SK-N-SH treated with all-trans-retinoic acid at 6 μM for 48 hours (cell line): ENCODE results near the gene BTBD17.

ENCODE experiments used
- ATAC-seq: fragments of 200-7000 bp; cut with Tn5 transposase; 3 replicates; pipeline ENCODE4 v1.9.1; 2020; ENCODE audit warnings: mild to moderate bottlenecking, moderate library complexity
- ARNTL ChIP-seq: fragments of 450-650 bp; formaldehyde crosslinking; IDR thresholded peaks from 2 replicates; pipeline ENCODE4 v1.5.0; 2020; ENCODE audit warnings: low read depth, mild to moderate bottlenecking, moderate library complexity, borderline replicate concordance
- ESRRG ChIP-seq: fragments of 250-450 bp; sonication (Bioruptor Pico); IDR thresholded peaks from 2 replicates; pipeline ENCODE4 v1.6.1; 2021; ENCODE audit warnings: mild to moderate bottlenecking
- ISL1 ChIP-seq: fragments of 250-450 bp; sonication (Bioruptor Pico); IDR thresholded peaks from 2 replicates; pipeline ENCODE4 v2.1.2; 2022; ENCODE audit warnings: mild to moderate bottlenecking, moderate library complexity
- OSR1 ChIP-seq: fragments of 250-450 bp; sonication (Bioruptor Pico); IDR thresholded peaks from 2 replicates; pipeline ENCODE4 v1.8.0; 2022; ENCODE audit warnings: moderate library complexity, mild to moderate bottlenecking, inconsistent platforms
- PPARA ChIP-seq: fragments of 250-450 bp; sonication (Bioruptor Pico); IDR thresholded peaks from 2 replicates; pipeline ENCODE4 v1.5.0; 2020; ENCODE audit warnings: mild to moderate bottlenecking, borderline replicate concordance
- SNAI2 ChIP-seq: fragments of 250-450 bp; sonication (Bioruptor Pico); IDR thresholded peaks from 2 replicates; pipeline ENCODE4 v1.5.0; 2020; ENCODE audit warnings: mild to moderate bottlenecking, moderate library complexity
- TCF4 ChIP-seq: fragments of 250-450 bp; sonication (Bioruptor Pico); IDR thresholded peaks from 2 replicates; pipeline ENCODE4 v1.8.0; 2021; ENCODE audit warnings: mild to moderate bottlenecking, moderate library complexity, borderline replicate concordance
- TOX ChIP-seq: fragments of 250-450 bp; sonication (Bioruptor Pico); IDR thresholded peaks from 2 replicates; pipeline ENCODE4 v1.8.0; 2021; ENCODE audit warnings: mild to moderate bottlenecking, moderate library complexity, borderline replicate concordance
- ZC3H10 ChIP-seq: fragments of 250-450 bp; sonication (Bioruptor Pico); IDR thresholded peaks from 2 replicates; pipeline ENCODE4 v1.5.1; 2021; ENCODE audit warnings: mild to moderate bottlenecking, moderate library complexity
- ZFP3 ChIP-seq: fragments of 250-450 bp; sonication (Bioruptor Pico); IDR thresholded peaks from 2 replicates; pipeline ENCODE4 v1.5.0; 2020; ENCODE audit warnings: mild to moderate bottlenecking, moderate library complexity
- ZFP30 ChIP-seq: fragments of 450-650 bp; formaldehyde crosslinking; IDR thresholded peaks from 2 replicates; pipeline ENCODE4 v1.5.0; 2022; ENCODE audit warnings: mild to moderate bottlenecking, moderate library complexity
- ZNF565 ChIP-seq: fragments of 450-650 bp; formaldehyde crosslinking; conservative IDR thresholded peaks from 2 replicates; pipeline ENCODE4 v1.5.0; 2020; ENCODE audit warnings: low read depth, mild to moderate bottlenecking, moderate library complexity
- ZNF8 ChIP-seq: fragments of 450-650 bp; formaldehyde crosslinking; IDR thresholded peaks from 2 replicates; pipeline ENCODE4 v1.5.0; 2020; ENCODE audit warnings: mild to moderate bottlenecking, moderate library complexity
- TF ChIP-seq, protein P1 (sequence below): fragments of 250-450 bp; sonication (Bioruptor Pico); IDR thresholded peaks from 2 replicates; pipeline ENCODE4 v1.8.0; 2021; ENCODE audit warnings: low read depth, mild to moderate bottlenecking, moderate library complexity, borderline replicate concordance
- TF ChIP-seq, protein P2 (sequence below): fragments of 250-450 bp; sonication (Bioruptor Pico); IDR thresholded peaks from 2 replicates; pipeline ENCODE4 v1.5.1; 2020; ENCODE audit warnings: low read depth, mild to moderate bottlenecking, moderate library complexity
- TF ChIP-seq, protein P3 (sequence below): fragments of 250-450 bp; sonication (Bioruptor Pico); IDR thresholded peaks from 2 replicates; pipeline ENCODE4 v1.5.1; 2021; ENCODE audit warnings: mild to moderate bottlenecking, moderate library complexity
- TF ChIP-seq, protein P4 (sequence below): fragments of 250-450 bp; sonication (Bioruptor Pico); IDR thresholded peaks from 2 replicates; pipeline ENCODE4 v1.8.0; 2020; ENCODE audit warnings: mild to moderate bottlenecking, moderate library complexity, borderline replicate concordance
- TF ChIP-seq, protein P5 (sequence below): fragments of 250-450 bp; sonication (Bioruptor Pico); IDR thresholded peaks from 2 replicates; pipeline ENCODE4 v1.5.0; 2020; ENCODE audit warnings: mild to moderate bottlenecking, moderate library complexity

Gene BTBD17

DNA sequence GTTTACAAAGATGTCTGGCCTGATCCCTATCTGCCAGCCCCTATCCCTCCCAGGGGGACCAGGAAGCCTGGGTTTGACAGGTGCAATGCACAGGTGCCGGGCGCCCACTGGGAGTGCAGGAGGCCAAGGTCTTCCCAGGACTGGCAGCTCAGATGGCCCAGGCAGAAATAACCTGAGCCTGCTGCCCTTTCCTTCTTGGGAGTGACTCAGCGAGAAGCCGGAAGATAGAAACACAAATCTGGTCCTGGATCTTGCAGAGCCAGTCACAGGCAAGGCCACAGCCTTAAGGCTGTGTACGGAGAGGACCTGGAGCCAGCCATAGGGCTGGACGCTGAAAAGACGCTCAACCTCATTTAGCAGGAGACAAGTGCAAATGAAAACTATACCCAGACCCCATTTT lies 33.3 kb upstream of the BTBD17 start:
- no peak for ATAC-seq
- TF ChIP-seq ARNTL (CRISPR knock-in tag) (no peak), ESRRG (CRISPR knock-in tag) (no peak), PPARA (CRISPR knock-in tag) (no peak), ZFP3 (CRISPR knock-in tag) (no peak), ZNF8 (CRISPR knock-in tag) (no peak), ZNF565 (CRISPR knock-in tag) (no peak), TCF4 (CRISPR knock-in tag) (no peak), ISL1 (CRISPR knock-in tag) (no peak), OSR1 (CRISPR knock-in tag) (no peak), ZC3H10 (CRISPR knock-in tag) (no peak)
- TF ChIP-seq, protein P1, sequence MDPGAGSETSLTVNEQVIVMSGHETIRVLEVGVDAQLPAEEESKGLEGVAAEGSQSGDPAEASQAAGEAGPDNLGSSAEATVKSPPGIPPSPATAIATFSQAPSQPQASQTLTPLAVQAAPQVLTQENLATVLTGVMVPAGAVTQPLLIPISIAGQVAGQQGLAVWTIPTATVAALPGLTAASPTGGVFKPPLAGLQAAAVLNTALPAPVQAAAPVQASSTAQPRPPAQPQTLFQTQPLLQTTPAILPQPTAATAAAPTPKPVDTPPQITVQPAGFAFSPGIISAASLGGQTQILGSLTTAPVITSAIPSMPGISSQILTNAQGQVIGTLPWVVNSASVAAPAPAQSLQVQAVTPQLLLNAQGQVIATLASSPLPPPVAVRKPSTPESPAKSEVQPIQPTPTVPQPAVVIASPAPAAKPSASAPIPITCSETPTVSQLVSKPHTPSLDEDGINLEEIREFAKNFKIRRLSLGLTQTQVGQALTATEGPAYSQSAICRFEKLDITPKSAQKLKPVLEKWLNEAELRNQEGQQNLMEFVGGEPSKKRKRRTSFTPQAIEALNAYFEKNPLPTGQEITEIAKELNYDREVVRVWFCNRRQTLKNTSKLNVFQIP (CRISPR knock-in tag): no peak
- TF ChIP-seq, protein P2, sequence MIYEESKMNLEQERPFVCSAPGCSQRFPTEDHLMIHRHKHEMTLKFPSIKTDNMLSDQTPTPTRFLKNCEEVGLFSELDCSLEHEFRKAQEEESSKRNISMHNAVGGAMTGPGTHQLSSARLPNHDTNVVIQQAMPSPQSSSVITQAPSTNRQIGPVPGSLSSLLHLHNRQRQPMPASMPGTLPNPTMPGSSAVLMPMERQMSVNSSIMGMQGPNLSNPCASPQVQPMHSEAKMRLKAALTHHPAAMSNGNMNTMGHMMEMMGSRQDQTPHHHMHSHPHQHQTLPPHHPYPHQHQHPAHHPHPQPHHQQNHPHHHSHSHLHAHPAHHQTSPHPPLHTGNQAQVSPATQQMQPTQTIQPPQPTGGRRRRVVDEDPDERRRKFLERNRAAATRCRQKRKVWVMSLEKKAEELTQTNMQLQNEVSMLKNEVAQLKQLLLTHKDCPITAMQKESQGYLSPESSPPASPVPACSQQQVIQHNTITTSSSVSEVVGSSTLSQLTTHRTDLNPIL (CRISPR knock-in tag): no peak
- TF ChIP-seq, protein P3, sequence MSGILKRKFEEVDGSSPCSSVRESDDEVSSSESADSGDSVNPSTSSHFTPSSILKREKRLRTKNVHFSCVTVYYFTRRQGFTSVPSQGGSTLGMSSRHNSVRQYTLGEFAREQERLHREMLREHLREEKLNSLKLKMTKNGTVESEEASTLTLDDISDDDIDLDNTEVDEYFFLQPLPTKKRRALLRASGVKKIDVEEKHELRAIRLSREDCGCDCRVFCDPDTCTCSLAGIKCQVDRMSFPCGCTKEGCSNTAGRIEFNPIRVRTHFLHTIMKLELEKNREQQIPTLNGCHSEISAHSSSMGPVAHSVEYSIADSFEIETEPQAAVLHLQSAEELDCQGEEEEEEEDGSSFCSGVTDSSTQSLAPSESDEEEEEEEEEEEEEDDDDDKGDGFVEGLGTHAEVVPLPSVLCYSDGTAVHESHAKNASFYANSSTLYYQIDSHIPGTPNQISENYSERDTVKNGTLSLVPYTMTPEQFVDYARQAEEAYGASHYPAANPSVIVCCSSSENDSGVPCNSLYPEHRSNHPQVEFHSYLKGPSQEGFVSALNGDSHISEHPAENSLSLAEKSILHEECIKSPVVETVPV (CRISPR knock-in tag): no peak

DNA sequence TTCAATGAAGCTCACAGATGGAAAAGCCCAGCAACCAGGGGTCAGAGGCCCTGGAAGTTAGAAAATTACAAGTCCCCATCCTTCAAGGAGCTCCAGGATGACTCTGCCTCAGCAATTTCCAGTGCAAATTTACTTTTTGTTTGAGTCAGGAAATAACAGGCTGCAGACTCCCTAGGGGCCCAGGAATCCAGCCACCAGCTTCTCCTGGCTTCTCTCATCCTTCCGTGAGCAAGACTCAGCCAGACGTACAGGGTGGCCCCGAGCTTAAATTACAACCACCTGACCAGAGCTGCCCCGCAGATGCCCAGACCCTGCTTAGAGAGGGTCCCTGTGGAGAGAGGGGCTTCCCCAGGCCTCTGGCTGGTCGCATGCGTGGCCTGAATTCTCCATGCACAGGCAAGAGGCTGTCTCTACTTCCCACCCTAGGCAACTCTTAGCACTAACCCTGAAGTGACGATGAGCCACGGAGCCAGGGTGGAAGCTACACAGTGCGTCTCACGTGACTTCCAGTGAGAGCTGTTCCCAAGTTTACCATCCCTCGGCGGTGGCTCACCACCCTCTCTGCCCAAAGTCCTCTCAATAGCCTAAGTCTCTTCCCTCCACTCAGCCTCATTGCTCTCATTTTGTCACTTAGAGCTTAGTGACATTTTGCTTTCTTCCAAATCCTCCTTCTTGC lies 32.7 kb upstream of the BTBD17 start:
- TF ChIP-seq ZC3H10 (CRISPR knock-in tag): no peak
- TF ChIP-seq ZFP30: no peak
- ATAC-seq: no peak

DNA sequence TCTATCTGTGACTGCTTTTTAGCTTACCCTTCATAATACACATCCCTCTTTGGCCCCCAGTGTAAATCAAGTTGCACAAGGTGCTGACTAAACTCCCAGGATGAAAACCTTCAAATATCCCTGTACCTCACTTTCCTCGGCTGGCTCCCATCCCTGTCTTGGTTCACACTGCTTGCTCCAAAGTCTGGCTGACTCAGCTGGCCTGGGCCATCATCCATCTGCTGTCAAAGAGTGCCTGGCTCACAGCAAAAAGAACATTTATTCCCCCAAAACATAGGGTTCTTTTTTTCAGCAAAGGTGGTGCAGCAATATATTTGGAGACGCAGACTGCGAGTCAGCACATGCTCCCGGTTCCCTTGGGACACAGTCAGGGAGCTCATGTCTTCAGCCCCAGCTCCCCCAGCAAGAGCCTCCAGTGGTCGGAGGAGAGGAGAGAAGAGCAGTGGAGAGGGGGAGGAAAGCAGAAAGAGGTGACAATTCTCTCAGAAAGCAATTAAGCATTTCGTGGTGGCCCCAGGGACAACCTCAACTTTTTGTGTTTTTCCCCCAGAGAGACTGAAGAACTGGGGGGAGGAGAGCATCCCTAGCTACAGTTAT lies 31.8 kb upstream of the BTBD17 start:
- no peak for ATAC-seq
- TF ChIP-seq, protein P3 (CRISPR knock-in tag): no peak
- no peak for TF ChIP-seq TOX
- TF ChIP-seq SNAI2 (CRISPR knock-in tag): no peak
- no peak for TF ChIP-seq ARNTL (CRISPR knock-in tag)
- TF ChIP-seq, protein P4, sequence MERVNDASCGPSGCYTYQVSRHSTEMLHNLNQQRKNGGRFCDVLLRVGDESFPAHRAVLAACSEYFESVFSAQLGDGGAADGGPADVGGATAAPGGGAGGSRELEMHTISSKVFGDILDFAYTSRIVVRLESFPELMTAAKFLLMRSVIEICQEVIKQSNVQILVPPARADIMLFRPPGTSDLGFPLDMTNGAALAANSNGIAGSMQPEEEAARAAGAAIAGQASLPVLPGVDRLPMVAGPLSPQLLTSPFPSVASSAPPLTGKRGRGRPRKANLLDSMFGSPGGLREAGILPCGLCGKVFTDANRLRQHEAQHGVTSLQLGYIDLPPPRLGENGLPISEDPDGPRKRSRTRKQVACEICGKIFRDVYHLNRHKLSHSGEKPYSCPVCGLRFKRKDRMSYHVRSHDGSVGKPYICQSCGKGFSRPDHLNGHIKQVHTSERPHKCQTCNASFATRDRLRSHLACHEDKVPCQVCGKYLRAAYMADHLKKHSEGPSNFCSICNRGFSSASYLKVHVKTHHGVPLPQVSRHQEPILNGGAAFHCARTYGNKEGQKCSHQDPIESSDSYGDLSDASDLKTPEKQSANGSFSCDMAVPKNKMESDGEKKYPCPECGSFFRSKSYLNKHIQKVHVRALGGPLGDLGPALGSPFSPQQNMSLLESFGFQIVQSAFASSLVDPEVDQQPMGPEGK (CRISPR knock-in tag): no peak
- no peak for TF ChIP-seq ZNF565 (CRISPR knock-in tag)

DNA sequence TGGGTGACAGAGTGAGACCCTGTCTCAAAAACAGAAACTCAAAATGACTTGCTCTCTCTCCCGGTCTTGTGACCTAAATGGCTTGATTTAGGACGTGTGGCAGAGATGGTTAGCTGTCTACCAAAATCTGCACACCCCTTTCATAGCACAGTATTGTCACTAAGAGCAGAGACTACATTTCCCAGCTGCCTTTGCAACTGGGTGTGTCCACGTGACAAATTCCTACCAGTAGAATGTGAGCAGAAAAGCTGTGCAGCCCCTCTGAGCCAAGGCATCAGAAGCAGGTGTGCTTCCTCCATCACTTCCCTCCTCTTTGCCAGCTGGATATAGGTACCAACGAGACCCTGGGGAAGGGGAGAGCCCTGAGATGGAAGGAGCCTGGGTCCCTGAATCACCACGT lies 31.2 kb upstream of the BTBD17 start:
- no peak for TF ChIP-seq OSR1 (CRISPR knock-in tag)
- TF ChIP-seq, protein P5, sequence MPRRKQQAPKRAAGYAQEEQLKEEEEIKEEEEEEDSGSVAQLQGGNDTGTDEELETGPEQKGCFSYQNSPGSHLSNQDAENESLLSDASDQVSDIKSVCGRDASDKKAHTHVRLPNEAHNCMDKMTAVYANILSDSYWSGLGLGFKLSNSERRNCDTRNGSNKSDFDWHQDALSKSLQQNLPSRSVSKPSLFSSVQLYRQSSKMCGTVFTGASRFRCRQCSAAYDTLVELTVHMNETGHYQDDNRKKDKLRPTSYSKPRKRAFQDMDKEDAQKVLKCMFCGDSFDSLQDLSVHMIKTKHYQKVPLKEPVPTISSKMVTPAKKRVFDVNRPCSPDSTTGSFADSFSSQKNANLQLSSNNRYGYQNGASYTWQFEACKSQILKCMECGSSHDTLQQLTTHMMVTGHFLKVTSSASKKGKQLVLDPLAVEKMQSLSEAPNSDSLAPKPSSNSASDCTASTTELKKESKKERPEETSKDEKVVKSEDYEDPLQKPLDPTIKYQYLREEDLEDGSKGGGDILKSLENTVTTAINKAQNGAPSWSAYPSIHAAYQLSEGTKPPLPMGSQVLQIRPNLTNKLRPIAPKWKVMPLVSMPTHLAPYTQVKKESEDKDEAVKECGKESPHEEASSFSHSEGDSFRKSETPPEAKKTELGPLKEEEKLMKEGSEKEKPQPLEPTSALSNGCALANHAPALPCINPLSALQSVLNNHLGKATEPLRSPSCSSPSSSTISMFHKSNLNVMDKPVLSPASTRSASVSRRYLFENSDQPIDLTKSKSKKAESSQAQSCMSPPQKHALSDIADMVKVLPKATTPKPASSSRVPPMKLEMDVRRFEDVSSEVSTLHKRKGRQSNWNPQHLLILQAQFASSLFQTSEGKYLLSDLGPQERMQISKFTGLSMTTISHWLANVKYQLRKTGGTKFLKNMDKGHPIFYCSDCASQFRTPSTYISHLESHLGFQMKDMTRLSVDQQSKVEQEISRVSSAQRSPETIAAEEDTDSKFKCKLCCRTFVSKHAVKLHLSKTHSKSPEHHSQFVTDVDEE (CRISPR knock-in tag): no peak
- no peak for TF ChIP-seq ZFP3 (CRISPR knock-in tag)
- TF ChIP-seq ISL1 (CRISPR knock-in tag): no peak
- TF ChIP-seq, protein P2 (CRISPR knock-in tag): no peak
- TF ChIP-seq ARNTL (CRISPR knock-in tag): no peak
- TF ChIP-seq, all 23 proteins: peak for 0
- ATAC-seq: no peak
